K562 (cell line): Measurements from ENCODE around the gene OR2AT4. TPM values are rescaled to one million over a fixed set of nuclear protein-coding genes. Genes with fewer than 3 reads are reported as not detected.
A peak's percentile ranks its signal among the peaks of the same experiment; 100 is the strongest.

Experiments
- CBFA2T2 ChIP-seq: fragments of 450-650 bp; conservative IDR thresholded peaks from 2 replicates; pipeline ENCODE4 v1.6.1; 2017; ENCODE audit warnings: mild to moderate bottlenecking
- CTBP1 ChIP-seq: fragments of 450-650 bp; IDR thresholded peaks from 2 replicates; pipeline ENCODE4 v1.6.1; 2016; ENCODE audit warnings: borderline replicate concordance
- DACH1 ChIP-seq: fragments of 450-650 bp; IDR thresholded peaks from 2 replicates; pipeline ENCODE4 v1.6.1; 2018; ENCODE audit not compliant: partially characterized antibody
- DMBX1 ChIP-seq: fragments of 250-450 bp; sonication (Bioruptor Pico); IDR thresholded peaks from 2 replicates; pipeline ENCODE4 v1.8.0; 2022; ENCODE audit warnings: inconsistent platforms, mild to moderate bottlenecking, moderate library complexity, borderline replicate concordance
- ELF4 ChIP-seq: fragments of 450-650 bp; formaldehyde crosslinking; IDR thresholded peaks from 2 replicates; pipeline ENCODE4 v1.4.0; 2022; ENCODE audit warnings: missing genetic modification characterization
- HDAC3 ChIP-seq: fragments of 450-650 bp; IDR thresholded peaks from 2 replicates; pipeline ENCODE4 v1.6.1; 2018; ENCODE audit warnings: borderline replicate concordance, mild to moderate bottlenecking, moderate library complexity; ENCODE audit not compliant: partially characterized antibody
- HMBOX1 ChIP-seq: sonication (generic); IDR thresholded peaks from 2 replicates; pipeline ENCODE4 v1.6.1; 2016
- IRF9 ChIP-seq: fragments of 450-650 bp; IDR thresholded peaks from 2 replicates; pipeline ENCODE4 v1.6.1; 2016; ENCODE audit warnings: missing biosample characterization, missing genetic modification characterization
- JUND ChIP-seq, 2 experiments: IDR thresholded peaks; 2 replicates in 1 of 2; 3 replicates in 1 of 2; pipeline ENCODE4 v1.6.1; 2011; ENCODE audit warnings: borderline replicate concordance in 2 of 2, low read depth in 2 of 2, low read length in 2 of 2, improper control_type of control experiment in 1 of 2, missing biosample characterization in 1 of 2, missing genetic modification characterization in 1 of 2, missing genetic modification reagents in 1 of 2
- MAX ChIP-seq: sonication (generic); formaldehyde crosslinking; IDR thresholded peaks from 2 replicates; pipeline ENCODE4 v1.9.0; 2022; ENCODE audit warnings: mild to moderate bottlenecking, missing genetic modification reagents
- MCM5 ChIP-seq: fragments of 450-650 bp; IDR thresholded peaks from 2 replicates; pipeline ENCODE4 v1.6.1; 2016; ENCODE audit warnings: low read depth
- NR4A1 ChIP-seq, 2 experiments: fragments of 250-450 bp in 1 of 2; fragments of 450-650 bp in 1 of 2; sonication (Bioruptor Pico) in 1 of 2; IDR thresholded peaks; 2 replicates each; pipeline versions ENCODE4 v1.4.0 to v1.6.1; 2016 to 2020; ENCODE audit warnings: mild to moderate bottlenecking in 2 of 2, missing compliant biosample characterization in 1 of 2, missing genetic modification characterization in 1 of 2, moderate library complexity in 1 of 2
- OTX1 ChIP-seq: fragments of 450-650 bp; formaldehyde crosslinking; IDR thresholded peaks from 2 replicates; pipeline ENCODE4 v1.4.0; 2022; ENCODE audit warnings: mild to moderate bottlenecking
- RBFOX2 ChIP-seq: fragments of 200-400 bp; formaldehyde crosslinking; IDR thresholded peaks from 2 replicates; pipeline ENCODE4 v1.6.1; 2017; ENCODE audit warnings: low read depth, mild to moderate bottlenecking, low read length, moderate library complexity
- RBM17 ChIP-seq: fragments of 200-400 bp; formaldehyde crosslinking; IDR thresholded peaks from 2 replicates; pipeline ENCODE4 v1.6.1; 2017; ENCODE audit warnings: low read depth, mild to moderate bottlenecking, low read length, borderline replicate concordance
- RNF2 ChIP-seq: sonication (generic); IDR thresholded peaks from 2 replicates; pipeline ENCODE4 v1.6.1; 2016
- SOX6 ChIP-seq: fragments of 450-650 bp; IDR thresholded peaks from 2 replicates; pipeline ENCODE4 v1.6.1; 2014; ENCODE audit warnings: mild to moderate bottlenecking
- TAL1 ChIP-seq: fragments of 450-650 bp; IDR thresholded peaks from 2 replicates; pipeline ENCODE4 v1.6.1; 2016; ENCODE audit warnings: mild to moderate bottlenecking
- TFE3 ChIP-seq: fragments of 450-650 bp; formaldehyde crosslinking; IDR thresholded peaks from 2 replicates; pipeline ENCODE4 v1.4.0; 2020; ENCODE audit warnings: mild to moderate bottlenecking, mixed read lengths
- ZBTB5 ChIP-seq: fragments of 450-650 bp; IDR thresholded peaks from 2 replicates; pipeline ENCODE4 v1.6.1; 2017; ENCODE audit warnings: antibody characterized with exemption
- ZSCAN29 ChIP-seq: fragments of 450-650 bp; IDR thresholded peaks from 2 replicates; pipeline ENCODE4 v1.6.1; 2017
- polyA plus RNA-seq, 8 experiments: library from polyadenylated mRNA; depleted of rRNA in 4 of 8; stranded (reverse) in 5 of 8; unstranded in 3 of 8; fragments of >200 nt; fragmentation: Nextera tagmentation in 2 of 8; fragmentation: Illumina TruSeq in 1 of 8; extraction: Ambion mirVana in 2 of 8; extraction: Trizol in 1 of 8; gene quantifications; 2 replicates each; pipeline versions ENCODE4 v1.2.1 to v1.2.3, GENCODE V29; 2011 to 2014; ENCODE audit warnings: inconsistent platforms in 1 of 8, missing spikeins in 1 of 8
- total RNA-seq, 7 experiments: library from RNA; depleted of rRNA in 6 of 7; stranded (reverse); fragments of >200 nt in 6 of 7; fragmentation: Illumina TruSeq in 2 of 7; extraction: Trizol in 2 of 7; gene quantifications; 2 replicates each; pipeline versions ENCODE4 v1.2.1 to v1.2.3, GENCODE V29; 2011 to 2021; ENCODE audit warnings: low replicate concordance in 1 of 7

Gene OR2AT4
- total and polyA plus RNA-seq, 9 of the 15 experiments (the other 6 are each of a cell fraction or from before 2014, with no cell fraction given), result 0.86 to 3.1 (median 2.0) TPM

- TF ChIP-seq HMBOX1 (peak; percentile 68; the same call in 1 of the 2 replicates), RBFOX2 (peak; percentile 41), ELF4 (CRISPR knock-in tag) (peak; percentile 65; the same call in 1 of the 2 replicates), DACH1 (peak; percentile 82), MAX (peak; percentile 38; the same call in 1 of the 2 replicates), TAL1 (peak; percentile 79), SOX6 (peak; percentile 77), HDAC3 (peak; percentile 62), NR4A1 (CRISPR knock-in tag; IDR thresholded peaks at IDR 0.05) (no peak), NR4A1 (tag; IDR thresholded peaks at IDR 0.05) (peak; percentile 51; the same call in 1 of the 2 replicates), TFE3 (CRISPR knock-in tag) (peak; percentile 20; the same call in 1 of the 2 replicates), OTX1 (no peak), CBFA2T2 (peak; percentile 91), IRF9 (tag) (no peak), CTBP1 (peak; percentile 56; the same call in 1 of the 2 replicates), ZSCAN29 (peak; percentile 72; the same call in 1 of the 2 replicates), RNF2 (peak; percentile 81), ZBTB5 (no peak), MCM5 (no peak), JUND (IDR thresholded peaks at IDR 0.05; ENCODE audit: borderline replicate concordance, low read depth, low read length) (peak; percentile 72), JUND (tag; IDR thresholded peaks at IDR 0.05; ENCODE audit: borderline replicate concordance, low read depth, low read length) (peak; percentile 12; the same call in 1 of the 3 replicates), DMBX1 (CRISPR knock-in tag) (peak; percentile 76; the same call in 1 of the 2 replicates), RBM17 (no peak)
Measured at GRCh38 chr11:75096456-75097172, at the start of gene OR2AT4 (continued).
